ENCODE data around the gene ALK. TPM values are rescaled to one million over a fixed set of nuclear protein-coding genes. Genes with fewer than 3 reads are reported as not detected.

ALK gene
- total RNA-seq, 4 donors from 2014 or later = 0.88 to 1.3 (median 1.3) TPM; not detected in 1

GRCh38 chr2:29766191-29766590 lies 155.2 kb downstream of the ALK start:
- Histone ChIP-seq H3K9me3 (no peaks in the 10 kb centered on the region), H3K27me3 (no peaks in the 10 kb centered on the region), H3K27ac (no peak overlapping the region), H3K36me3 (no peaks in the 10 kb centered on the region), H3K4me1 (no peaks in the 10 kb centered on the region), H3K4me3 (no peak overlapping the region)
- no peak for DNase-seq
- TF ChIP-seq POLR2A (IDR thresholded peaks at IDR 0.05) (no peak), CTCF (IDR thresholded peaks at IDR 0.05) (no peak)

- no peaks in the 10 kb centered on the region for H3K36me3 ChIP-seq
- no peaks in the 10 kb centered on the region for H3K27me3 ChIP-seq
- H3K4me3 ChIP-seq = no peak overlapping the region
- no peak for TF ChIP-seq POLR2A (IDR thresholded peaks at IDR 0.05)
- TF ChIP-seq CTCF (IDR thresholded peaks at IDR 0.05) = no peak
- no peaks in the 10 kb centered on the region for H3K4me1 ChIP-seq
- no peak overlapping the region for H3K27ac ChIP-seq
- no peak for DNase-seq
- H3K9me3 ChIP-seq = no peaks in the 10 kb centered on the region
Observed at GRCh38 chr2:29765721-29766120, 155.7 kb downstream of the ALK start.

- H3K27me3 ChIP-seq = no peaks in the 10 kb centered on the region
- no peak for DNase-seq
- H3K9me3 ChIP-seq = no peaks in the 10 kb centered on the region
- H3K27ac ChIP-seq = no peak overlapping the region
- no peaks in the 10 kb centered on the region for H3K36me3 ChIP-seq
- no peak overlapping the region for H3K4me3 ChIP-seq
- H3K4me1 ChIP-seq = no peaks in the 10 kb centered on the region
- TF ChIP-seq CTCF (IDR thresholded peaks at IDR 0.05) (no peak), POLR2A (IDR thresholded peaks at IDR 0.05) (no peak)
Observed at GRCh38 chr2:29763371-29763770, 158.0 kb downstream of the ALK start.

GRCh38 chr2:29762239-29762638 lies 159.1 kb downstream of the ALK start:
- Histone ChIP-seq H3K27ac (no peak overlapping the region), H3K36me3 (no peaks in the 10 kb centered on the region), H3K4me1 (no peaks in the 10 kb centered on the region), H3K27me3 (no peaks in the 10 kb centered on the region), H3K9me3 (no peaks in the 10 kb centered on the region), H3K4me3 (no peak overlapping the region)
- TF ChIP-seq CTCF (IDR thresholded peaks at IDR 0.05) = no peak
- no peak for TF ChIP-seq POLR2A (IDR thresholded peaks at IDR 0.05)
- no peak for DNase-seq

GRCh38 chr2:29761278-29761677 lies 160.1 kb downstream of the ALK start:
- Histone ChIP-seq H3K4me1 (no peaks in the 10 kb centered on the region), H3K9me3 (no peaks in the 10 kb centered on the region), H3K4me3 (no peak overlapping the region), H3K27me3 (no peaks in the 10 kb centered on the region), H3K27ac (no peak overlapping the region), H3K36me3 (no peaks in the 10 kb centered on the region)
- TF ChIP-seq POLR2A (IDR thresholded peaks at IDR 0.05) = no peak
- DNase-seq = no peak

GRCh38 chr2:29760008-29760407 lies 161.4 kb downstream of the ALK start:
- Histone ChIP-seq H3K4me1 (no peaks in the 10 kb centered on the region), H3K9me3 (no peaks in the 10 kb centered on the region), H3K27ac (no peak overlapping the region), H3K27me3 (no peaks in the 10 kb centered on the region), H3K4me3 (no peak overlapping the region), H3K36me3 (no peaks in the 10 kb centered on the region)
- DNase-seq = no peak
- TF ChIP-seq CTCF (IDR thresholded peaks at IDR 0.05) = no peak
- no peak for TF ChIP-seq POLR2A (IDR thresholded peaks at IDR 0.05)

Data from Peyer's patch (tissue), 4 donors.